GM12873 (cell line): Measurements from ENCODE around the gene TRAPPC8.

Source experiments
- TF ChIP-seq, protein P1 (sequence below): IDR thresholded peaks from 2 replicates; pipeline ENCODE4 v1.5.1; 2012; ENCODE audit warnings: low read depth, mild to moderate bottlenecking, moderate library complexity, low read length, control low read depth; ENCODE audit not compliant: insufficient read depth; ENCODE audit errors: missing control alignments

Gene TRAPPC8

GRCh38 chr18:31875301-31875700 is 67.6 kb downstream of the TRAPPC8 start:
- TF ChIP-seq, protein P1, sequence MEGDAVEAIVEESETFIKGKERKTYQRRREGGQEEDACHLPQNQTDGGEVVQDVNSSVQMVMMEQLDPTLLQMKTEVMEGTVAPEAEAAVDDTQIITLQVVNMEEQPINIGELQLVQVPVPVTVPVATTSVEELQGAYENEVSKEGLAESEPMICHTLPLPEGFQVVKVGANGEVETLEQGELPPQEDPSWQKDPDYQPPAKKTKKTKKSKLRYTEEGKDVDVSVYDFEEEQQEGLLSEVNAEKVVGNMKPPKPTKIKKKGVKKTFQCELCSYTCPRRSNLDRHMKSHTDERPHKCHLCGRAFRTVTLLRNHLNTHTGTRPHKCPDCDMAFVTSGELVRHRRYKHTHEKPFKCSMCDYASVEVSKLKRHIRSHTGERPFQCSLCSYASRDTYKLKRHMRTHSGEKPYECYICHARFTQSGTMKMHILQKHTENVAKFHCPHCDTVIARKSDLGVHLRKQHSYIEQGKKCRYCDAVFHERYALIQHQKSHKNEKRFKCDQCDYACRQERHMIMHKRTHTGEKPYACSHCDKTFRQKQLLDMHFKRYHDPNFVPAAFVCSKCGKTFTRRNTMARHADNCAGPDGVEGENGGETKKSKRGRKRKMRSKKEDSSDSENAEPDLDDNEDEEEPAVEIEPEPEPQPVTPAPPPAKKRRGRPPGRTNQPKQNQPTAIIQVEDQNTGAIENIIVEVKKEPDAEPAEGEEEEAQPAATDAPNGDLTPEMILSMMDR = no peak

- TF ChIP-seq, protein P1 = no peak
These were observed 79.8 kb downstream of the TRAPPC8 start for GRCh38 chr18:31863103-31863502.

- TF ChIP-seq, protein P1 = no peak
These were observed 82.4 kb downstream of the TRAPPC8 start for GRCh38 chr18:31860488-31860887.

DNA sequence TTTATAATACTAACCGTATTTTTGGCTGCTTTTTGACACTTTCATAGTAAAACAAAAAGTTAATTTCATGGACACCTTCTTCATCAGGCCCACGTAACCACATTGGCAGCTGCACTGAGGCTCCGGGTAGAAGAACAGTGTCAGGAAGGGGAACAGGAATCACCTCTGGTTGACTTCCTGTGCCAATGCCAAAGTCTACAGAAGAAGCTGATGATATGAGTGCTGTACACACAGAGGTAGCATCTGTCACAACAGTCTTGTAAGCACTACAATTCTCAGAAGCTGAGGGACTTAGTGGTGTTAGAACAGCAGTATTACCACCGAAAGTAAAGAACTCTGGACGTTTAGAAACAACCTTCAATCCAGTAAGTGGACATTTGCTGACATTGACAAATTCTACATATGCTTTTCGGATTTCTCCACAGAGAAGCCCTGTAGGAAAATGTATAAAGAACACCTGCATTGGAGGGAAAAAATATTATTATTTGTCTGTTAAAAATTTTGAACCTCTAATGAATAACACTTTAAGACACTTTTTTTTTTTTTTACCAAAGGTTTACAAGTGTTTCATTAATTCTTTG is 85.3 kb downstream of the TRAPPC8 start:
- TF ChIP-seq, protein P1 = no peak

DNA sequence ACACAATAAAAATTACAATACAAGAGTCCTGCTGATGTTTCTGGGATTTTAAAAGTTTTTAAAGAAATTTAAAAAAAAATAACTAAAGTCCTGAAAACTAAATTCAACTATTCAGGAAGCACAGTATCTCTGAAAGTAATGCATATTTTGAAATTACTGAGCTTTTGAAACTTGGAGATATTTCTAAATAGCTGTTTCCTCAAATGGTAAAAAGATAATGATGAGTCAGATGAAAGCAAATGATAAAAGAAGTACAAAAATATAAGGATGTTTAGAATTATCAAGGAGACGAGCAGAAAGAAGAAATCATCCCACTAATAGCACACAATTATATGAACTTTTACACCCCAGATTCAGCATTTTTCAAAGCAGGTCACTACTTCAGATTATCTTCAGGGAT is 92.1 kb downstream of the TRAPPC8 start:
- TF ChIP-seq, protein P1 = no peak

- TF ChIP-seq, protein P1 = no peak
These were observed 102.4 kb downstream of the TRAPPC8 start for GRCh38 chr18:31840499-31840898.

DNA sequence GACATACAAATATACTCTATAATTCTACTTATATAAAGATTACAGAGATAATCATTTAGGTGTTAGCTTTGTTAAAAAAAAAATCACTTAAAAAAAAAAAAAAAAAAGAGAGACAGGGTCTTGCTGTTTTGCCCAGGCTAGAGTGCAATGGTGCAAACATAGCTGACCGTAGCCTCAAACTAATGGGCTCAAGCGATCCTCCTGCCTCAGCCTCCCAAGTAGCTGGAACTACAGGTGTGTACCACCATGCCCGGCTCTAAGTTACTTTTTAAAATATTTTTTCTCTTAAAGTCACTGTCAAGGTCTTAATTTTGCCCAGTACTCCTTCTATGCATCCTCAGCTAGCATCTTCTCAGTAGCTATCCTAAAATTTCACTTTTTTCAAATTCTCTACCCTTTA is 105.0 kb downstream of the TRAPPC8 start:
- TF ChIP-seq, protein P1 = no peak

DNA sequence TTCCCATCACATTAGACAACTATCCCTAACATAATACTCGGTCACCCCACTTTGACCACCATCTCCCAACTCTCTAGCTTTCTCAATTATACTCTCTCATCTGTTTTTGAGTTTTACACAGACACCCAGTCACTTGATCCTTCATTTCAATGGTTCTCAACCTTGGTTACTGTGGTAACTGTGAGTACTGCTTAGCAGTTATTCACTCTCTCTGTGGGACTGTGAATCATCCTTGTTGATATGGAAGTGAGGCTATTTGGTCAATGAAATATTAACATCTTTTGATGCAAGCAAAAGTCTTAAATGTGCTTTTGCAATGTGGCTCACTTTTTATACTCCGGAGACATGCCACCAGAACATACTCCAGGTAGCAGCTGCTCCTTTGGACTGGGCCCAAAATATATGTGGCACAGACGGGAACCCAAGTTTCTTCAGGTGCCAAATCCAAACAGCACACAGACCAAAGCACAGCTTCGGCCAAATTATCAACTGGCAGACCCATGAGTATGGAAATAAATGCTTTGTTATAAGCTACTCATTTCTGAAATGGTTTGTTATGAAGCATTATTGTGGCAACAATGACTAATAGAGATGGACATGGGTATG is 107.3 kb downstream of the TRAPPC8 start:
- TF ChIP-seq, protein P1 = no peak
